GM19455 (cell line): ENCODE data around the gene KRT80.

Experiments used
- ATAC-seq: cut with Tn5 transposase; IDR thresholded peaks from one replicate; pipeline ENCODE4 v1.9.1; 2021; ENCODE audit not compliant: unreplicated experiment

KRT80 gene

GRCh38 chr12:52181746-52182145 lies 10.1 kb downstream of the KRT80 start:
- ATAC-seq: no peak

- no peak for ATAC-seq
These were observed 10.7 kb downstream of the KRT80 start for GRCh38 chr12:52180971-52181628.

- ATAC-seq: no peak
These were observed 12.3 kb downstream of the KRT80 start for GRCh38 chr12:52179396-52179973.

GRCh38 chr12:52178984-52179383 lies 12.8 kb downstream of the KRT80 start:
- no peak for ATAC-seq

- no peak for ATAC-seq
These were observed 13.4 kb downstream of the KRT80 start for GRCh38 chr12:52178443-52178842.

- ATAC-seq: no peak
These were observed 16.2 kb downstream of the KRT80 start for GRCh38 chr12:52175371-52176350.

- no peak for ATAC-seq
These were observed 18.3 kb downstream of the KRT80 start for GRCh38 chr12:52173526-52173925.

GRCh38 chr12:52172956-52173355 lies 18.9 kb downstream of the KRT80 start:
- no peak for ATAC-seq

GRCh38 chr12:52171950-52172512 lies 19.8 kb downstream of the KRT80 start:
- ATAC-seq: no peak

- no peak for ATAC-seq
These were observed 21.0 kb downstream of the KRT80 start for GRCh38 chr12:52170827-52171226.

GRCh38 chr12:52169886-52170285 lies 21.9 kb downstream of the KRT80 start:
- no peak for ATAC-seq

GRCh38 chr12:52168019-52168717 lies 23.6 kb downstream of the KRT80 start:
- no peak for ATAC-seq

GRCh38 chr12:52167526-52167925 lies 24.3 kb downstream of the KRT80 start:
- ATAC-seq: no peak

- no peak for ATAC-seq
These were observed 25.1 kb downstream of the KRT80 start for GRCh38 chr12:52166672-52167071.

GRCh38 chr12:52165096-52165855 lies 26.5 kb downstream of the KRT80 start:
- ATAC-seq: no peak

- ATAC-seq: no peak
These were observed 27.2 kb downstream of the KRT80 start for GRCh38 chr12:52164624-52165023.

GRCh38 chr12:52162981-52163380 lies 28.8 kb downstream of the KRT80 start:
- no peak for ATAC-seq

- no peak for ATAC-seq
These were observed 31.6 kb downstream of the KRT80 start for GRCh38 chr12:52160200-52160599.

GRCh38 chr12:52157566-52158150 lies 34.2 kb downstream of the KRT80 start:
- no peak for ATAC-seq
